Hippocampal formation (tissue), 2 donors: Measurements from ENCODE around the gene FRMD4B.

ENCODE experiments used
- DNase-seq, 2 donors: peaks; one replicate each; lab custom pipeline; 2025; lab: John Stamatoyannopoulos, UW

Gene FRMD4B

GRCh38 chr3:69364354-69364753, 21.5 kb downstream of the FRMD4B start:
- DNase-seq: no peak

GRCh38 chr3:69360690-69361089, 25.2 kb downstream of the FRMD4B start:
- DNase-seq: no peak

GRCh38 chr3:69359916-69360315, 26.0 kb downstream of the FRMD4B start:
- no peak for DNase-seq

- no peak for DNase-seq
These were observed 26.5 kb downstream of the FRMD4B start for GRCh38 chr3:69359339-69359893.

GRCh38 chr3:69357196-69357595, 28.7 kb downstream of the FRMD4B start:
- no peak for DNase-seq

- DNase-seq: no peak
These were observed 30.9 kb downstream of the FRMD4B start for GRCh38 chr3:69354948-69355347.

- DNase-seq: no peak
These were observed 32.4 kb downstream of the FRMD4B start for GRCh38 chr3:69353503-69353902.

- no peak for DNase-seq
These were observed 32.8 kb downstream of the FRMD4B start for GRCh38 chr3:69353088-69353478.

GRCh38 chr3:69352305-69353087, 33.4 kb downstream of the FRMD4B start:
- peak in 1 of 2 donors; percentile 48 for DNase-seq

- DNase-seq: no peak
These were observed 42.0 kb downstream of the FRMD4B start for GRCh38 chr3:69343875-69344274.

GRCh38 chr3:69342074-69342473, 43.8 kb downstream of the FRMD4B start:
- DNase-seq: no peak

GRCh38 chr3:69339760-69340159, 46.1 kb downstream of the FRMD4B start:
- no peak for DNase-seq

- DNase-seq: no peak
These were observed 47.0 kb downstream of the FRMD4B start for GRCh38 chr3:69338911-69339310.

- no peak for DNase-seq
These were observed 53.0 kb downstream of the FRMD4B start for GRCh38 chr3:69332934-69333333.

GRCh38 chr3:69330891-69331400, 54.9 kb downstream of the FRMD4B start:
- no peak for DNase-seq

GRCh38 chr3:69329892-69330291, 56.0 kb downstream of the FRMD4B start:
- DNase-seq: no peak

- no peak for DNase-seq
These were observed 57.0 kb downstream of the FRMD4B start for GRCh38 chr3:69328963-69329302.

GRCh38 chr3:69328103-69328962, 57.6 kb downstream of the FRMD4B start:
- DNase-seq: no peak

- no peak for DNase-seq
These were observed 59.0 kb downstream of the FRMD4B start for GRCh38 chr3:69326855-69327300.

GRCh38 chr3:69325151-69325550, 60.7 kb downstream of the FRMD4B start:
- no peak for DNase-seq

GRCh38 chr3:69324362-69325025, 61.4 kb downstream of the FRMD4B start:
- DNase-seq: no peak

GRCh38 chr3:69323941-69324340, 61.9 kb downstream of the FRMD4B start:
- DNase-seq: no peak
